DOHH2 (cell line): ENCODE data around the gene YWHAQ.

ENCODE experiments used
- H3F3A ChIP-seq: fragments of 200-600 bp; sonication (generic), shearing (Covaris generic); 2 replicates; pipeline ENCODE4 v1.6.0; 2016; ENCODE audit warnings: antibody characterized with exemption, mild to moderate bottlenecking; ENCODE audit not compliant: control insufficient read depth, insufficient read depth
- H3K27ac ChIP-seq: fragments of 200-600 bp; sonication (generic); 2 replicates; pipeline ENCODE4 v1.5.1; 2014; ENCODE audit warnings: low read depth, mild to moderate bottlenecking, low read length, moderate library complexity
- H3K27me3 ChIP-seq: fragments of 200-600 bp; sonication (generic); 2 replicates; pipeline ENCODE4 v1.6.1; 2014; ENCODE audit warnings: mild to moderate bottlenecking, low read length, mixed read lengths; ENCODE audit not compliant: control insufficient read depth
- H3K36me3 ChIP-seq: fragments of 200-600 bp; sonication (generic); 2 replicates; pipeline ENCODE4 v1.6.1; 2014; ENCODE audit warnings: mild to moderate bottlenecking, low read length, moderate library complexity, mixed read lengths; ENCODE audit not compliant: control insufficient read depth
- H3K4me1 ChIP-seq: fragments of 200-600 bp; sonication (generic); 2 replicates; pipeline ENCODE4 v1.6.1; 2014; ENCODE audit warnings: mild to moderate bottlenecking, low read length, mixed read lengths; ENCODE audit not compliant: control insufficient read depth
- H3K4me2 ChIP-seq: fragments of 200-600 bp; sonication (generic); 2 replicates; pipeline ENCODE4 v1.6.0; 2014; ENCODE audit warnings: mild to moderate bottlenecking, low read length, moderate library complexity
- H3K4me3 ChIP-seq: fragments of 200-600 bp; sonication (generic); 2 replicates; pipeline ENCODE4 v1.5.1; 2014; ENCODE audit warnings: mild to moderate bottlenecking, low read length, mixed read lengths
- H3K79me2 ChIP-seq: fragments of 200-600 bp; sonication (generic); 2 replicates; pipeline ENCODE4 v1.6.1; 2014; ENCODE audit warnings: mild to moderate bottlenecking, low read length, mixed read lengths; ENCODE audit not compliant: control insufficient read depth
- H3K9me2 ChIP-seq: fragments of 200-600 bp; sonication (generic); replicated peaks from 2 replicates; pipeline ENCODE4 v1.6.1; 2014; ENCODE audit warnings: mild to moderate bottlenecking, low read length, mixed read lengths; ENCODE audit not compliant: control insufficient read depth
- H3K9me3 ChIP-seq: fragments of 200-600 bp; sonication (generic); 2 replicates; pipeline ENCODE4 v1.6.1; 2014; ENCODE audit warnings: antibody characterized with exemption, low read length, mixed read lengths; ENCODE audit not compliant: control insufficient read depth, insufficient read depth
- H4K20me1 ChIP-seq: fragments of 200-600 bp; sonication (generic); 2 replicates; pipeline ENCODE4 v1.6.0; 2014; ENCODE audit warnings: low read depth, mild to moderate bottlenecking, antibody characterized with exemption, low read length, moderate library complexity; ENCODE audit not compliant: control insufficient read depth, insufficient read depth
- CTCF ChIP-seq: fragments of 200-600 bp; sonication (generic); IDR thresholded peaks from one replicate; pipeline ENCODE4 v1.5.1; 2014; ENCODE audit warnings: antibody characterized with exemption, mild to moderate bottlenecking, low read depth, low read length; ENCODE audit not compliant: poor library complexity, severe bottlenecking
- EZH2phosphoT487 ChIP-seq: fragments of 200-600 bp; sonication (generic); IDR thresholded peaks from 2 replicates; pipeline ENCODE4 v1.6.1; 2017; ENCODE audit warnings: borderline replicate concordance, mild to moderate bottlenecking, antibody characterized with exemption, low read length, moderate library complexity, mixed read lengths

Gene YWHAQ

GRCh38 chr2:9573013-9573720 is 57.6 kb downstream of the YWHAQ start:
- no peaks in the 10 kb centered on the region for H3K79me2 ChIP-seq
- no peak for TF ChIP-seq CTCF
- no peak for TF ChIP-seq EZH2phosphoT487
- H3K9me3 ChIP-seq = no peaks in the 10 kb centered on the region
- no peak overlapping the region for H3K4me2 ChIP-seq
- no peaks in the 10 kb centered on the region for H4K20me1 ChIP-seq
- H3K36me3 ChIP-seq = no peaks in the 10 kb centered on the region
- 0 out of 2 replicates have a peak, but pooled peaks cover 3% of the 10 kb centered on the region for H3F3A ChIP-seq
- no peak overlapping the region for H3K4me3 ChIP-seq
- H3K27me3 ChIP-seq = no peaks in the 10 kb centered on the region
- 0 out of 2 replicates have a peak, but pooled peaks cover 6% of the 10 kb centered on the region for H3K4me1 ChIP-seq
- no peak overlapping the region for H3K27ac ChIP-seq
- no peaks in the 10 kb centered on the region for H3K9me2 ChIP-seq

DNA sequence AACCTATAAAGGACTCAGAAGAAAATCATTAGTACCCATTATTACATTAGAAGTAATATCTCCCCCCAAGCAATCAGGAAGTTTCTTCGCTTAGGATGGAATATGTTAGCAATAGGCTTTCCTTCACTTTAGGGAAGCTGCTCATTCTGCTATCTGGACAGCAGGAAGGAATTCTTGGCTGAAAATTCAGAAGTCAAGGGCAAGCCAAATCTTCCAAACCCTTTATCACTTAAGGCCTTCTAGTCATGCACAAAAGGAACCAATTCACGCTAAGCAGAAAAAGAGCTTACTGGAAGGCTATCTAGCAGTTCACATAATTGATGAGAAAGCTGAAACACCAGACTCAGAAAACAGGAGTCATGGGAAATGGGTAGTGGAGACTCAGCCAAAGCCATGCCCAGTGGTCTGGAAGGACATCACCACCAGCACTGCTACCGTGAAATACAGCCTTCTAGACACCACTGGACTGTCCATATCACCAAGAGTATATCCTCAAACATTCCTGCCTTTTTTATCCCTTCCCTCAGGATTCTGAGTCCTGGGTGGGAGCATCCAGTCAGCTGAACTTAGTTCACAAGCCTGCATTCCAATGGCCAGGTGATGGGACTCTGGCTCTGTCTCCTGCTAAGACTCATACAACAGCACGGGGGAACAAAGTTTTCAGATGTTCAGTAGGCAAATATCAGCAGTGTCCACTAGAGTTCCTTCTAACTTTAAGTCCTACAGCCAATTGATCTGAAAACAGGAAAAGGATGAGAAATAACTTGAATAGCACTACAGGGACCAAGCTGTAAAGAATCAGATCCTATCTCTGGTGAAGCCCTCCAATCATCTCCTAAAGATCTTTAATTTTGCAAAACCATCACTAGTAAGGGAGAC is 60.4 kb downstream of the YWHAQ start:
- Histone ChIP-seq H3K4me3 (no peak overlapping the region), H3K9me2 (no peaks in the 10 kb centered on the region), H3K27me3 (no peaks in the 10 kb centered on the region), H3K4me1 (peaks cover 12% of the 10 kb centered on the region; the same call in 1 of the 2 replicates), H3K4me2 (no peak overlapping the region), H3K79me2 (no peaks in the 10 kb centered on the region), H3K27ac (no peak overlapping the region), H4K20me1 (no peaks in the 10 kb centered on the region), H3F3A (0 out of 2 replicates have a peak, but pooled peaks cover 3% of the 10 kb centered on the region), H3K36me3 (no peaks in the 10 kb centered on the region), H3K9me3 (no peaks in the 10 kb centered on the region)
- no peak for TF ChIP-seq CTCF
- no peak for TF ChIP-seq EZH2phosphoT487

- no peaks in the 10 kb centered on the region for H3K27me3 ChIP-seq
- no peaks in the 10 kb centered on the region for H3K79me2 ChIP-seq
- H3K27ac ChIP-seq = no peak overlapping the region
- H3K4me2 ChIP-seq = no peak overlapping the region
- no peak overlapping the region for H3K4me3 ChIP-seq
- no peaks in the 10 kb centered on the region for H3F3A ChIP-seq
- no peaks in the 10 kb centered on the region for H3K9me2 ChIP-seq
- no peaks in the 10 kb centered on the region for H3K36me3 ChIP-seq
- no peak for TF ChIP-seq EZH2phosphoT487
- no peak for TF ChIP-seq CTCF
- H3K9me3 ChIP-seq = no peaks in the 10 kb centered on the region
- H4K20me1 ChIP-seq = no peaks in the 10 kb centered on the region
- H3K4me1 ChIP-seq = peaks cover 6% of the 10 kb centered on the region; the same call in 1 of the 2 replicates
Observed at GRCh38 chr2:9565436-9566153, 65.2 kb downstream of the YWHAQ start.
